CD4-positive, alpha-beta memory T cell (primary cell): Measurements from ENCODE around the gene MINK1. TPM values are rescaled to one million over a fixed set of nuclear protein-coding genes. Genes with fewer than 3 reads are reported as not detected.

Experiments used
- CTCF ChIA-PET: fragments of 350-600 bp; sonication (Branson Sonifier 250); formaldehyde crosslinking; loops from one replicate; lab custom pipeline; 2021; ENCODE audit warnings: inconsistent platforms; ENCODE audit not compliant: partially characterized antibody; lab: Charles Lee
- POLR2A ChIA-PET: fragments of 350-600 bp; sonication (Branson Sonifier 250); formaldehyde crosslinking; loops from one replicate; lab custom pipeline; 2021; ENCODE audit not compliant: partially characterized antibody; lab: Charles Lee
- DNase-seq, 5 donors: peaks; one replicate each; pipeline versions ENCODE4 v3.0.0 to v3.0.0-alpha.2; 2020 to 2022; ENCODE audit warnings: mixed read lengths in 1 of 5
- H3K27ac ChIP-seq: one replicate; pipeline ENCODE4 v1.7.0; 2013; ENCODE audit warnings: low read depth, low read length
- H3K27me3 ChIP-seq: 2 replicates; pipeline ENCODE4 v1.7.0; 2013; ENCODE audit warnings: mild to moderate bottlenecking, low read length, moderate library complexity; ENCODE audit not compliant: insufficient read depth
- H3K36me3 ChIP-seq: 2 replicates; pipeline ENCODE4 v1.7.0; 2013; ENCODE audit warnings: mild to moderate bottlenecking, low read length, moderate library complexity; ENCODE audit not compliant: insufficient read depth
- H3K4me1 ChIP-seq: 2 replicates; pipeline ENCODE4 v1.7.0; 2013; ENCODE audit warnings: mild to moderate bottlenecking, low read length, moderate library complexity; ENCODE audit not compliant: insufficient read depth
- H3K4me3 ChIP-seq, 2 donors: one replicate each; pipeline ENCODE4 v1.7.0; 2013; ENCODE audit warnings: low read length in 2 of 2, mild to moderate bottlenecking in 1 of 2
- H3K9me3 ChIP-seq, 2 donors: one replicate each; pipeline ENCODE4 v1.7.0; 2013; ENCODE audit warnings: low read length in 2 of 2, control low read depth in 1 of 2; ENCODE audit not compliant: control insufficient read depth in 1 of 2
- H3K27ac Mint-ChIP-seq, 7 donors: one replicate each; pipeline ENCODE4 v1.8.0; 2020 to 2021; ENCODE audit warnings: mixed read lengths in 7 of 7, mild to moderate bottlenecking in 6 of 7, inconsistent platforms in 3 of 7, moderate library complexity in 3 of 7
- H3K27me3 Mint-ChIP-seq, 2 donors: one replicate each; pipeline ENCODE4 v1.8.0; 2020 to 2021; ENCODE audit warnings: mixed read lengths in 2 of 2
- H3K36me3 Mint-ChIP-seq, 2 donors: one replicate each; pipeline ENCODE4 v1.8.0; 2020 to 2021; ENCODE audit warnings: mixed read lengths in 2 of 2, inconsistent platforms in 1 of 2, mild to moderate bottlenecking in 1 of 2
- H3K4me1 Mint-ChIP-seq, 4 donors: one replicate each; pipeline ENCODE4 v1.8.0; 2020 to 2021; ENCODE audit warnings: mixed read lengths in 4 of 4, mild to moderate bottlenecking in 1 of 4
- H3K4me3 Mint-ChIP-seq, 8 donors: one replicate each; pipeline ENCODE4 v1.8.0; 2020 to 2021; ENCODE audit warnings: mixed read lengths in 8 of 8, mild to moderate bottlenecking in 7 of 8, moderate library complexity in 6 of 8, inconsistent platforms in 3 of 8
- H3K9me3 Mint-ChIP-seq, 8 donors: one replicate each; pipeline ENCODE4 v1.8.0; 2020 to 2021; ENCODE audit warnings: mixed read lengths in 8 of 8, mild to moderate bottlenecking in 5 of 8, inconsistent platforms in 3 of 8, moderate library complexity in 1 of 8
- intact Hi-C: fragments of 100-400 bp; cut with micrococcal nuclease; formaldehyde crosslinking; loops from one replicate; pipeline ENCODE4 v1.15.1; 2023
- polyA plus RNA-seq, 2 donors: library from polyadenylated mRNA; unstranded; fragments of 300-500 nt; fragmentation: Illumina TruSeq; gene quantifications; one replicate each; pipeline ENCODE4 v1.2.3, GENCODE V29; 2021
- total RNA-seq, 2 experiments: library from RNA; stranded (reverse); gene quantifications; one replicate each; pipeline ENCODE4 v1.2.3, GENCODE V29; 2021

MINK1 gene
- total and polyA plus RNA-seq, 4 experiments from 2014 or later: 4.3 to 139 (median 88.6) TPM

- peaks cover 10 to 15% of the 10 kb centered on the region in 2 donors for H3K36me3 Mint-ChIP-seq
- H3K27ac Mint-ChIP-seq: no peak overlapping the region
- DNase-seq: no peak
- Histone ChIP-seq H3K27ac (no peak overlapping the region), H3K36me3 (peaks cover 9% of the 10 kb centered on the region), H3K4me3 (no peak overlapping the region), H3K9me3 (no peaks in the 10 kb centered on the region), H3K4me1 (peaks cover 32% of the 10 kb centered on the region), H3K27me3 (no peaks in the 10 kb centered on the region)
- intact Hi-C loops: no loop called here
- POLR2A ChIA-PET: interaction anchor here (0.9 kb wide), 1 partner anchor 9 kb away, joined by 3 read pairs; no protein-coding TSS in a partner anchor
- H3K27me3 Mint-ChIP-seq: no peaks in the 10 kb centered on the region
- CTCF ChIA-PET: no interaction called here
- peaks cover 47 to 77% (median 58%) of the 10 kb centered on the region in 4 donors for H3K4me1 Mint-ChIP-seq
- no peak overlapping the region for H3K4me3 Mint-ChIP-seq
- no peaks in the 10 kb centered on the region for H3K9me3 Mint-ChIP-seq
Measured at GRCh38 chr17:4843321-4844000, 10.3 kb downstream of the MINK1 start.

- Histone ChIP-seq H3K4me3 (no peak overlapping the region), H3K4me1 (peaks cover 24% of the 10 kb centered on the region), H3K36me3 (peaks cover 9% of the 10 kb centered on the region), H3K27me3 (no peaks in the 10 kb centered on the region), H3K9me3 (no peaks in the 10 kb centered on the region), H3K27ac (no peak overlapping the region)
- Mint-ChIP-seq H3K36me3 (peaks cover 7 to 11% of the 10 kb centered on the region in 2 donors), H3K27me3 (no peaks in the 10 kb centered on the region), H3K27ac (peak overlapping the region in 2 of 7 donors; percentile 25 to 77), H3K4me1 (peaks cover 46 to 77% (median 54%) of the 10 kb centered on the region in 4 donors), H3K4me3 (no peak overlapping the region), H3K9me3 (no peaks in the 10 kb centered on the region)
- intact Hi-C loops: no loop called here
- DNase-seq: no peak
- ChIA-PET CTCF (no interaction called here), POLR2A (no interaction called here)
Measured at GRCh38 chr17:4845118-4845517, 12.0 kb downstream of the MINK1 start.

- ChIA-PET CTCF (no interaction called here), POLR2A (interaction anchor here (0.5 kb wide), 1 partner anchor 22 kb away, joined by 3 read pairs; no protein-coding TSS in a partner anchor)
- H3K9me3 ChIP-seq: no peaks in the 10 kb centered on the region
- Mint-ChIP-seq H3K27me3 (no peaks in the 10 kb centered on the region), H3K9me3 (peaks cover 0 to under 1% (median 0%) of the 10 kb centered on the region in 8 donors), H3K36me3 (peaks cover 5 to 18% of the 10 kb centered on the region in 2 donors), H3K4me1 (peaks cover 45 to 76% (median 52%) of the 10 kb centered on the region in 4 donors), H3K27ac (peak overlapping the region in 2 of 7 donors; percentile 13 to 53), H3K4me3 (no peak overlapping the region)
- DNase-seq: no peak
- peaks cover 16% of the 10 kb centered on the region for H3K4me1 ChIP-seq
- H3K36me3 ChIP-seq: peaks cover 9% of the 10 kb centered on the region
- H3K4me3 ChIP-seq: no peak overlapping the region
- H3K27me3 ChIP-seq: no peaks in the 10 kb centered on the region
- no peak overlapping the region for H3K27ac ChIP-seq
- intact Hi-C loops: no loop called here
Measured at GRCh38 chr17:4846635-4847390, 13.7 kb downstream of the MINK1 start.

- H3K27ac Mint-ChIP-seq: peak overlapping the region in 1 of 7 donors; percentile 38
- no peak overlapping the region for H3K4me3 Mint-ChIP-seq
- intact Hi-C loops: no loop called here
- H3K9me3 Mint-ChIP-seq: peaks cover 0 to 7% (median 3%) of the 10 kb centered on the region in 8 donors
- peaks cover 16% of the 10 kb centered on the region for H3K4me1 ChIP-seq
- H3K27ac ChIP-seq: no peak overlapping the region
- ChIA-PET POLR2A (interaction anchor here (1.1 kb wide), 1 partner anchor 8 kb away, joined by 3 read pairs; no protein-coding TSS in a partner anchor), CTCF (interaction anchor here (1.5 kb wide), 1 partner anchor 59 kb away, joined by 3 read pairs; no protein-coding TSS in a partner anchor)
- H3K36me3 ChIP-seq: peaks cover 9% of the 10 kb centered on the region
- no peak overlapping the region for H3K4me3 ChIP-seq
- peaks cover 40 to 78% (median 51%) of the 10 kb centered on the region in 4 donors for H3K4me1 Mint-ChIP-seq
- no peaks in the 10 kb centered on the region for H3K27me3 Mint-ChIP-seq
- no peaks in the 10 kb centered on the region for H3K27me3 ChIP-seq
- H3K9me3 ChIP-seq: no peaks in the 10 kb centered on the region
- no peak for DNase-seq
- peaks cover 9 to 27% of the 10 kb centered on the region in 2 donors for H3K36me3 Mint-ChIP-seq
Measured at GRCh38 chr17:4849011-4849536, 15.9 kb downstream of the MINK1 start.

GRCh38 chr17:4850246-4850645 is 17.1 kb downstream of the MINK1 start:
- Histone ChIP-seq H3K4me1 (peaks cover 16% of the 10 kb centered on the region), H3K36me3 (no peaks in the 10 kb centered on the region), H3K27ac (no peak overlapping the region), H3K4me3 (no peak overlapping the region), H3K27me3 (no peaks in the 10 kb centered on the region), H3K9me3 (no peaks in the 10 kb centered on the region)
- CTCF ChIA-PET: interaction anchor here (1.5 kb wide), 1 partner anchor 60 kb away, joined by 3 read pairs; no protein-coding TSS in a partner anchor
- Mint-ChIP-seq H3K36me3 (peaks cover 13 to 34% of the 10 kb centered on the region in 2 donors), H3K27me3 (no peaks in the 10 kb centered on the region), H3K9me3 (peaks cover 0 to 7% (median 3%) of the 10 kb centered on the region in 8 donors), H3K27ac (no peak overlapping the region), H3K4me3 (no peak overlapping the region), H3K4me1 (peaks cover 34 to 75% (median 53%) of the 10 kb centered on the region in 4 donors)
- no peak for DNase-seq
- intact Hi-C loops: no loop called here
- POLR2A ChIA-PET: interaction anchor here (0.6 to 2.7 kb wide), 3 partner anchors 10 to 16 kb away, joined by 3 to 8 read pairs (median 4); no protein-coding TSS in a partner anchor

- POLR2A ChIA-PET: interaction anchor here (2.7 kb wide), 1 partner anchor 16 kb away, joined by 8 read pairs; no protein-coding TSS in a partner anchor
- Histone ChIP-seq H3K36me3 (no peaks in the 10 kb centered on the region), H3K27me3 (no peaks in the 10 kb centered on the region), H3K4me3 (no peak overlapping the region), H3K27ac (no peak overlapping the region), H3K9me3 (no peaks in the 10 kb centered on the region), H3K4me1 (peaks cover 16% of the 10 kb centered on the region)
- H3K36me3 Mint-ChIP-seq: peaks cover 15 to 33% of the 10 kb centered on the region in 2 donors
- peaks cover 34 to 72% (median 51%) of the 10 kb centered on the region in 4 donors for H3K4me1 Mint-ChIP-seq
- no peak for DNase-seq
- intact Hi-C loops: no loop called here
- peak overlapping the region in 4 of 7 donors; percentile 11 to 91 (median 64) for H3K27ac Mint-ChIP-seq
- peaks cover 0 to 7% (median 3%) of the 10 kb centered on the region in 8 donors for H3K9me3 Mint-ChIP-seq
- CTCF ChIA-PET: no interaction called here
- H3K4me3 Mint-ChIP-seq: no peak overlapping the region
- no peaks in the 10 kb centered on the region for H3K27me3 Mint-ChIP-seq
Measured at GRCh38 chr17:4851084-4851483, 17.9 kb downstream of the MINK1 start.
